Memory B cell (primary cell): ENCODE data around the gene METTL5.

ENCODE experiments used
- ATAC-seq: fragments of 150-1000 bp; cut with Tn5 transposase; 2 replicates; pipeline ENCODE4 v1.10.0; 2021; ENCODE audit warnings: low read depth, mild to moderate bottlenecking, moderate library complexity
- DNase-seq, 2 donors: peaks; one replicate each; pipeline ENCODE4 v3.0.0; 2022; ENCODE audit warnings: low spot score in 2 of 2
- H3K27ac Mint-ChIP-seq: one replicate; pipeline ENCODE4 v1.8.0; 2022; ENCODE audit warnings: mild to moderate bottlenecking, moderate library complexity, mixed read lengths
- H3K27me3 Mint-ChIP-seq: one replicate; pipeline ENCODE4 v1.8.0; 2022; ENCODE audit warnings: mixed read lengths
- H3K36me3 Mint-ChIP-seq: one replicate; pipeline ENCODE4 v1.8.0; 2022; ENCODE audit warnings: mild to moderate bottlenecking, mixed read lengths
- H3K4me1 Mint-ChIP-seq: one replicate; pipeline ENCODE4 v1.8.0; 2022; ENCODE audit warnings: mixed read lengths
- H3K4me3 Mint-ChIP-seq: one replicate; pipeline ENCODE4 v1.8.0; 2022; ENCODE audit warnings: mild to moderate bottlenecking, moderate library complexity, mixed read lengths
- H3K9me3 Mint-ChIP-seq: one replicate; pipeline ENCODE4 v1.8.0; 2022; ENCODE audit warnings: mixed read lengths

Gene METTL5

GRCh38 chr2:169782513-169782912 is 42.2 kb downstream of the METTL5 start:
- no peak overlapping the region for H3K4me3 Mint-ChIP-seq
- H3K4me1 Mint-ChIP-seq: no peaks in the 10 kb centered on the region
- ATAC-seq (no peak), DNase-seq (no peak)
- peaks cover 3% of the 10 kb centered on the region for H3K27me3 Mint-ChIP-seq
- H3K36me3 Mint-ChIP-seq: no peaks in the 10 kb centered on the region
- H3K9me3 Mint-ChIP-seq: no peaks in the 10 kb centered on the region
- H3K27ac Mint-ChIP-seq: no peak overlapping the region

DNA sequence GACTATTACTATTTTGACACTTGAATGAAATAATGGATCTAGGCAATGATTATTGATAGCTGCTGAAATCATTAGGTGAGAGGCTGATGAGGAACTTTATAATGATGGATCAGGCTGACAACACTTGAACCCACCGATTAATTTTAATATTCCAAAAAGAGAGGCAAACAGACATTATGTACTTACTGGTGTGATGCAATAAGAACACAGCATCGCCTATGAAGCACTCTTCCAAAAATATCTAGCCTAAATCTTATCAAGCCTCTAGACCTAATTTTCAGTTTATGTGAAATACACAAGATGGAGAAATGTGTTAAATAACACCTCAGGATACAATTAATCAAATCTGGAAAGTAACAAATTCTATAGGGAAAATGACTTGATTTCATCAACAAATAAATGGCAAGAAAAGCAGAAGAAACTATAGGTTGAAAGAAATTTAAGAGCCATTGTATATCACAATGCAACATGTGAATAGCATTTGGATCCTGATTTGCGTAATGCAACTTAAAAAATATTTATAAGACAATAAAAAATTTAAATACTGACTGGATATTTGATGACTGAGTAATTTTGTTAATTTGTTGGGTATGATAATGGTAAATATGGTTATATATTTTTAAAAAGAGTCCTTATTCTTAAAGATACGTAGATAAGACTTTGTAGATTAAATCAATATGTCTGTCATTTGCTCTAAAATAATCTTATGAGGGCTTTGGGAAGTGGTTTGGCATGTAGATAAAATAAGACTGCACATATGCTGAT is 43.3 kb downstream of the METTL5 start:
- H3K27ac Mint-ChIP-seq: no peak overlapping the region
- H3K4me3 Mint-ChIP-seq: no peak overlapping the region
- DNase-seq: no peak
- peaks cover 3% of the 10 kb centered on the region for H3K27me3 Mint-ChIP-seq
- H3K4me1 Mint-ChIP-seq: no peaks in the 10 kb centered on the region
- no peaks in the 10 kb centered on the region for H3K9me3 Mint-ChIP-seq
- ATAC-seq: no peak
- H3K36me3 Mint-ChIP-seq: no peaks in the 10 kb centered on the region

- no peak overlapping the region for H3K4me3 Mint-ChIP-seq
- ATAC-seq: no peak
- H3K27ac Mint-ChIP-seq: no peak overlapping the region
- no peaks in the 10 kb centered on the region for H3K9me3 Mint-ChIP-seq
- no peaks in the 10 kb centered on the region for H3K36me3 Mint-ChIP-seq
- no peak for DNase-seq
- H3K27me3 Mint-ChIP-seq: peaks cover 3% of the 10 kb centered on the region
- no peaks in the 10 kb centered on the region for H3K4me1 Mint-ChIP-seq
Measured at GRCh38 chr2:169778446-169778845, 46.3 kb downstream of the METTL5 start.

- ATAC-seq (no peak), DNase-seq (no peak)
- Mint-ChIP-seq H3K4me1 (no peaks in the 10 kb centered on the region), H3K36me3 (no peaks in the 10 kb centered on the region), H3K27ac (no peak overlapping the region), H3K27me3 (peaks cover 3% of the 10 kb centered on the region), H3K4me3 (no peak overlapping the region), H3K9me3 (no peaks in the 10 kb centered on the region)
Measured at GRCh38 chr2:169776252-169776761, 48.4 kb downstream of the METTL5 start.

DNA sequence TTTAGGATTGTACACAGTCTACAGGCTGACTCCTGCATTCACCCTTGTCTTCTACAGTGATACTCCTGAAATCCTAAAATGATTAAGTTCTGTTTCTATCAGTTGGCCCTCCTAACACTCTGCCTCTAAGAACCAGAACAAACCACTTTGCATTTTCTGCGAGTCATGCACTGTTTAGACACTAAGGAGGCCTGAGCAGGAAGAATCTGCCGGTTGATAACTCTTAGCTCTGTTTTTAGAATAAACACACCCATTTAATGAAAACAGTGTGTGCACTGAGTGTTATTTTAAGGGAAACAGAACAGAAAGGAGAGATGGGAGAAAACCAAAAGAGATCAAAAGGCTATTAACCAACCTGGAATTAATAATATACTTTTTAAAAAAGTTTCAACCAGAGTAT is 48.9 kb downstream of the METTL5 start:
- Mint-ChIP-seq H3K27ac (no peak overlapping the region), H3K4me3 (no peak overlapping the region), H3K27me3 (peaks cover 5% of the 10 kb centered on the region), H3K36me3 (no peaks in the 10 kb centered on the region), H3K4me1 (no peaks in the 10 kb centered on the region), H3K9me3 (no peaks in the 10 kb centered on the region)
- ATAC-seq (no peak), DNase-seq (no peak)

DNA sequence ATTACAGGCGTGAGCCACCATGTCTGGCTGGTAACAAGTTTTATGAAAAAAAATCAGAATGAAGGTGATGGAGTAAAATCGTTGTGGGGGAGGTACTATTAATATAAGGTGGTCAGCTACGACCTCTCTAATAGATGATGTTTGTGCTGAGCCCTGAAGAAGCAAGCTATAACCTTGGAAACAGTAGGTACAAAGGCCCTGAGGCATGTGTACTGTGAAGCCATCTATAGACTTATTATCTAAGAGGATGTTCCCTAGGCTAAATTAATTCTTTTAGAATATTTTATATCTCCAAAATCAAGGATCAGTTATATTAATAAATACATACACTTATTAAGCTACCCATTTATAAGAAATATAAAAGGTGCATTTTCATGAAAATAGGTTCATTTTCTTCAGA is 49.4 kb downstream of the METTL5 start:
- H3K4me1 Mint-ChIP-seq: no peaks in the 10 kb centered on the region
- ATAC-seq (no peak), DNase-seq (no peak)
- no peaks in the 10 kb centered on the region for H3K36me3 Mint-ChIP-seq
- no peaks in the 10 kb centered on the region for H3K9me3 Mint-ChIP-seq
- no peak overlapping the region for H3K4me3 Mint-ChIP-seq
- H3K27me3 Mint-ChIP-seq: peaks cover 5% of the 10 kb centered on the region
- no peak overlapping the region for H3K27ac Mint-ChIP-seq

DNA sequence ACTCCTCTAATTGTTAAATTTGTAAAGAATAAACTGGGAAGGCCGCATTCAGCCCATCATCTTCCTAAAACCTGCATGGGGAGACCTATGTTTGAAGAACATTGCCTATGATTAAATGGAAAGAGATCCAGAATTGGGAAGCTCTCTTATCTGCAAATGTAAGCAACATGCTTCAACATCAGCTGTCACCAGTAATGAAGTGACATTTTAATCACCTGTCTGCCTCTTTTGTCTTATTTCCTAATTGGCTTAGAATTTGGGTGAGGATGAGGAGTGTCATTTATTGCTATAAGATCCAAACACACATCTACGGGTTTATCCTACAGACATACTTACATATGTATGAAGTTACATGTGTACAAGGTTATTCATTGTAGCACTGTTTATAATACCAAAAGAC is 52.1 kb downstream of the METTL5 start:
- Mint-ChIP-seq H3K36me3 (no peaks in the 10 kb centered on the region), H3K27ac (no peak overlapping the region), H3K9me3 (no peaks in the 10 kb centered on the region), H3K4me1 (peaks cover 3% of the 10 kb centered on the region), H3K27me3 (peaks cover 5% of the 10 kb centered on the region), H3K4me3 (no peak overlapping the region)
- DNase-seq (no peak), ATAC-seq (no peak)

DNA sequence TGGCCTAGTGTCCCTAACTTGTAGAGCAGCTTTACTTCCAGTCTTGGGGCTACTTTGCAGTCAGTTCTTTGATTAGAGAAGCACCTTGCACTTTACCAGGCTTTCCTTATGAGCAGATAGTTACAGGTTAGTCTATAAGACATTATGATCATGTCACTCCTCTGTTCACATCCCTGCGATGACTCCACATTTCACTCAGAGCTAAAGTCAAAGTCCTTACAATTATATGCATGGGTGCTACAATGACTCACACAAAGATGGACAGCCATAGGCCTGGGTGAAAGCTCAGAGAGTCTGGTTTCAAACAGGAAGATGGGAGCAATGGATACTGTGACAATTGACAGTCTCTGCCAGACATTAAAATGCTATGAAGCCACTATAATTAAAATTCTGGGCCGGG is 53.1 kb downstream of the METTL5 start:
- DNase-seq (no peak), ATAC-seq (no peak)
- Mint-ChIP-seq H3K27ac (no peak overlapping the region), H3K27me3 (peaks cover 5% of the 10 kb centered on the region), H3K4me1 (peaks cover 3% of the 10 kb centered on the region), H3K4me3 (no peak overlapping the region), H3K36me3 (no peaks in the 10 kb centered on the region), H3K9me3 (no peaks in the 10 kb centered on the region)

- Mint-ChIP-seq H3K27me3 (peaks cover 5% of the 10 kb centered on the region), H3K4me1 (peaks cover 3% of the 10 kb centered on the region), H3K27ac (no peak overlapping the region), H3K4me3 (no peak overlapping the region), H3K36me3 (no peaks in the 10 kb centered on the region), H3K9me3 (no peaks in the 10 kb centered on the region)
- ATAC-seq (no peak), DNase-seq (no peak)
Measured at GRCh38 chr2:169771021-169771420, 53.7 kb downstream of the METTL5 start.

DNA sequence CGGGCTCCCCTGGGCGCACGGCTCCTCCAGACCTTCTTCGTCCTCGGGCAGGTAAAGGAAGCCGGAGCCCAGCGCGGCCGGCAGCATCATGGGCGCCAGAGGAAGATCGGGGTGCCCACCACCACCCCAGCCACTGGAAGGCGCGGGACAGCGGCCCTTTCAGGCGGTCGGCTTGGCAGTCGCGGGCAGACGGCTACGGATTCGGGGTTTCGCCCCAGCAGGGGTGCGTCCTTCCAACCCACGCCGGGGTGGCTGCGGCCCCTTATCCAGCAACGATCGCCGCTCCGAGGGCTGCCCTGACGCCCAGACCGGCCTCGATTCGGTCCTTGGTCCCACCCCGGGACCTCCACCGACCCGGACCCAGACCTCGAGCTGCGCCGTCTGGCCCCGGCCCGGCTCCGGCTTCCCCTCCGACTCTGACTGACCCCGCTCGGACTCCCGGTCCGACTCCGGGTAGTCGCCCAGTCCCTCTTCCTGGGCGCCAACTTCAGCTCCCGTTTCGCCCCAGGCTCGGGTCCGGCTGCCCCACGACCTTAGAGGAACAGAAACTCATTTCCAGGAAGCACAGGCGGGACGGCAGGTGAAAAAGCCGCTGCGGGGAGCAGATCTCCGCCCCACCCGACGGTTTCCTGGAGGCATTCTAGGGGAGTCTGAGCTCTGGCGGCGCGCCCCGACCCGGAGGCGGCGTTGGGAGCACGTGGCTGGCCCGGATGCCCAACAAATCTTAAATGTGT is 56.3 kb downstream of the METTL5 start:
- peaks cover 5% of the 10 kb centered on the region for H3K27me3 Mint-ChIP-seq
- no peaks in the 10 kb centered on the region for H3K36me3 Mint-ChIP-seq
- no peak overlapping the region for H3K27ac Mint-ChIP-seq
- DNase-seq (peak; percentile 28 to 37), ATAC-seq (peak; percentile 71)
- peak overlapping the region; percentile 84 for H3K4me3 Mint-ChIP-seq
- no peaks in the 10 kb centered on the region for H3K9me3 Mint-ChIP-seq
- H3K4me1 Mint-ChIP-seq: peaks cover 3% of the 10 kb centered on the region

DNA sequence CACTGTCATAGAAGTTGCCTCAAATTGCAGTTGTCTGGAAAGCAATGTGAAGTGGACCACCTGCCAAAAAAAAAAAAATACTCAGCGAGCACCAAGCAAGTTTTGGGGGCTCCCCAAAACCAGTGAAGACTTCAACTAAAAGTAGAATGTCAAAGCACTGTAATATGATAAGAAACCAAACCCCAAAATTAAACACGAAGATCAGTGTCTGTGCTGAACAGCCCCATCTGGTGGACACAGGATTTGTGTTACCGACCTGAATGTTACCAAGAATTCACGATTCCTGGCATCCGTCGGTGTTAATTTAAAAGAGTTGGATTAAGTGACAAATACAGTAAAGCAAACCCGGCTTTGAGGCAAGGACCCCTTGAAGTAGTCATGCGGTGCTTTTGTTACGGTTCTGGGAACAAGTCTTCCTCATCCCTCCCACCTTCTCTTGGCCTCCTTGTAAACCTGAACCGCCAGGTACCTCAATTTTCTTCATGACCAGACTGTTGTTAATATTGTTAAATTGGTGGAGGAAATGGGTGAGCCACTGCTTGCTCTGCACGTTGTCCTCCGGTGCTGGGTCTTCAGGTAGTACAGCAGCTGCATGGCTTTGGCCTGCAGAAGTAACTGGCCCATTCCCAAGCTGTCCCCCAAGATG is 57.3 kb downstream of the METTL5 start:
- peaks cover 6% of the 10 kb centered on the region for H3K27me3 Mint-ChIP-seq
- no peaks in the 10 kb centered on the region for H3K36me3 Mint-ChIP-seq
- peaks cover 3% of the 10 kb centered on the region for H3K4me1 Mint-ChIP-seq
- no peak overlapping the region for H3K27ac Mint-ChIP-seq
- peaks cover 2% of the 10 kb centered on the region for H3K9me3 Mint-ChIP-seq
- ATAC-seq (peak; percentile 64), DNase-seq (peak; percentile 53 to 59)
- H3K4me3 Mint-ChIP-seq: peak overlapping the region; percentile 84

DNA sequence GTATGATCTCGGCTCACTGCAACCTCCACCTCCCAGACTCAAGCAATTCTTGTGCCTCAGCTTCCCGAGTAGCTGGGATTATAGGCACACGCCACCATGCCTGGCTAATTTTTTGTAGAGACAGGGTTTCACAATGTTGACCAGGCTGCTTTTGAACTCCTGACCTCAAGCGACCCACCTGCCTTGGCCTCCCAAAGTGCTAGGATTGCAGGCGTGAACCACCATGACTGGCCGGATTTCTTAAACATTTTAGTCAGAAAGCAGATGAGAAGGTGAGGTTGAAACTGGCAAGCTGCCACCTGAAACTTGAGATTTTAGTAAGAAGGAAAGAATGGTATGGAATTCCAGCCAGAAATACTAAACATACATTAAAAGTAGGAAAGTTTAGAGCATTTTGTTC is 59.2 kb downstream of the METTL5 start:
- Mint-ChIP-seq H3K4me3 (no peak overlapping the region), H3K27me3 (peaks cover 4% of the 10 kb centered on the region), H3K4me1 (peaks cover 3% of the 10 kb centered on the region), H3K27ac (no peak overlapping the region), H3K9me3 (peaks cover 2% of the 10 kb centered on the region), H3K36me3 (no peaks in the 10 kb centered on the region)
- ATAC-seq: no peak
- DNase-seq: no peak

DNA sequence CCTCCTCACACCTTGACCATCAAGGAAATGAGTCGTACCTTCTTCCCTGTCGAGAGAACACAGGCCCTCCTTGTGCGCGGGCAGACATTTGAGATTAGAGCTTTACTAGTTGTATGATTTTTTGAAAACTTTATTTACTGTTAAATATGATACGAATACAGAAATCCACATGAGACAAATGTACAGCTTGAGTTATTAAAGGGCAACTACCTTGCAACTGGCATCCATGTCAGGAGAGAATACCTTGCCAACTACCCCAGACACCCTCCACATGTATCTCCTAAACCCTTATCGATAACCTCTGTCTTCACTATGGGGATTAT is 62.8 kb downstream of the METTL5 start:
- Mint-ChIP-seq H3K36me3 (no peaks in the 10 kb centered on the region), H3K27ac (no peak overlapping the region), H3K4me3 (no peak overlapping the region), H3K9me3 (peaks cover 2% of the 10 kb centered on the region), H3K4me1 (no peaks in the 10 kb centered on the region), H3K27me3 (peaks cover 9% of the 10 kb centered on the region)
- ATAC-seq (no peak), DNase-seq (no peak)
